GM12891 (cell line): ENCODE data around the gene ADGRL3.

ENCODE experiments used
- PAX5 ChIP-seq: IDR thresholded peaks from 2 replicates; pipeline ENCODE4 v1.6.1; 2011; ENCODE audit warnings: low read length, moderate library complexity, mild to moderate bottlenecking; ENCODE audit not compliant: insufficient read depth, severe bottlenecking
- POLR2A ChIP-seq: IDR thresholded peaks from 2 replicates; pipeline ENCODE4 v1.6.1; 2011; ENCODE audit warnings: low read depth, low read length, control low read depth
- POLR2AphosphoS5 ChIP-seq: IDR thresholded peaks from 2 replicates; pipeline ENCODE4 v1.6.1; 2011; ENCODE audit warnings: low read depth, low read length, control low read depth
- POU2F2 ChIP-seq: IDR thresholded peaks from 2 replicates; pipeline ENCODE4 v1.6.1; 2011; ENCODE audit warnings: low read depth, mild to moderate bottlenecking, control low read depth, low read length, moderate library complexity
- SPI1 ChIP-seq: IDR thresholded peaks from 2 replicates; pipeline ENCODE4 v1.6.1; 2011; ENCODE audit warnings: low read depth, low read length, control low read depth
- TAF1 ChIP-seq: IDR thresholded peaks from 2 replicates; pipeline ENCODE4 v1.6.1; 2011; ENCODE audit warnings: low read depth, low read length, control low read depth

GRCh38 chr4:61663310-61663709 is 463.2 kb downstream of the ADGRL3 start:
- TF ChIP-seq POLR2AphosphoS5 (no peak), SPI1 (no peak), POLR2A (no peak), TAF1 (no peak), POU2F2 (no peak), PAX5 (no peak)
